VCaP (cell line): Measurements from ENCODE around the gene WWOX.

Experiments
- H3K27ac ChIP-seq: fragments of 450-650 bp; 2 replicates; pipeline ENCODE4 v1.5.1; 2017
- CTCF ChIP-seq: fragments of 450-650 bp; conservative IDR thresholded peaks from 2 replicates; pipeline ENCODE4 v1.5.1; 2017; ENCODE audit warnings: mild to moderate bottlenecking, moderate library complexity

Gene WWOX

GRCh38 chr16:79098907-79099306 lies 999.5 kb downstream of the WWOX start:
- H3K27ac ChIP-seq = no peak overlapping the region
- TF ChIP-seq CTCF = no peak

GRCh38 chr16:79099716-79100115 lies 1000.3 kb downstream of the WWOX start:
- TF ChIP-seq CTCF = no peak
- H3K27ac ChIP-seq = no peak overlapping the region

DNA sequence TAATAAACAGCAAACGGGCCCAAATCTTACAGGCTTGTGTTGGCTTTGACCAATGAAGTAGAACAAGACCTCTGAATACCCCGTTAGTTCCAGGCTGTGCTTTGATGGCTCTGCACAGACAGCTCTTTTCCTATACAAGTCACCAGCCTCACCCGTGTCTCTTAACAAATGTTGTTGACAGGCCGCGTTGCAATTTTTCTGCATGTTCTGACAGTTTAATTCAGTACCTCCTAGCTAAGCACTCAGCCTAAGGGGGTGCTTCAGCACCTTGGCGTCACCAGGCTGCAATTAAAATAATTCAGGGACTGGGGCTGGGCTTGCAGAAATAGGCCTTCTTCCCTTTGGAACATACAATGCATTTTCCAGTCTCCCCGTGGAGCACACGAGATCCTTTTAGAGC lies 1001.0 kb downstream of the WWOX start:
- no peak for TF ChIP-seq CTCF
- no peak overlapping the region for H3K27ac ChIP-seq

DNA sequence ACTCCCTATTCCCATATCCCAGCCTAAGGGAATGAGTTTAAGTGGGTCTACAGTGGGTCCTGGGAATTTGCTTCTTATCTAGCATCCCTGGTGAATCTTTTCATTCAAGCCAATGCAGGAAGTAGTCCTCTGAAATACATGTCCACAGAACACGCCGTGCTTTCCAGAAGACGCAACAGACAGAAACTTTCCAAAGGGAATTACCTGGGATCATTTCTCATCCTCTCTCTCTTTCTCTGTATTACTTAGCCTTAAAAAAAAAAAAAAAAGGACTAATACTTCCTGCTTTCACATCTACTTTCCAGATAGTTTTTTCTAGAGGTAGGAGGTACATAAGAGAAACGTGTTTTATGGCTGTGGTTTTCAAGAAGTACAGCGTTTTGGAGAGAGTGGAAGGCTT lies 1002.0 kb downstream of the WWOX start:
- TF ChIP-seq CTCF = no peak
- no peak overlapping the region for H3K27ac ChIP-seq

DNA sequence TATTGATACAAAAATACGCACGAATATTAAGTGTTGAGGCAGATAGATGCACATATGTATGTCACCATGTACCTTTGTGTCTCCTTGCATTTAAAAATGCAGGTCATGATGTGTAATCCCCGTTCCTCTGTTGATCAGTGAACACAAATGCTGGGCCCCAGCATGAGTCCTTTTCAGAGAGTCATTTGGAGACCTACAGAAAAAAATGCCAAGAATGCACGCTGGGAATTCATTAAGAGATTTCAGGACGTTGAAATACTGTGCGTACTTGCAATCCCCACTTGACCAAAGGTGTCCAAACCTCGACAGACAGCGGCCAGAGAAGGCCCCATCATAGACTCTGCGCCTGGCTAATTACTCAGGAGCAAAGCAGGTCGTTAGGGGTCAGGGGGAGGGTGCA lies 1005.1 kb downstream of the WWOX start:
- no peak for TF ChIP-seq CTCF
- no peak overlapping the region for H3K27ac ChIP-seq

GRCh38 chr16:79107301-79107700 lies 1007.8 kb downstream of the WWOX start:
- no peak overlapping the region for H3K27ac ChIP-seq
- TF ChIP-seq CTCF = no peak

DNA sequence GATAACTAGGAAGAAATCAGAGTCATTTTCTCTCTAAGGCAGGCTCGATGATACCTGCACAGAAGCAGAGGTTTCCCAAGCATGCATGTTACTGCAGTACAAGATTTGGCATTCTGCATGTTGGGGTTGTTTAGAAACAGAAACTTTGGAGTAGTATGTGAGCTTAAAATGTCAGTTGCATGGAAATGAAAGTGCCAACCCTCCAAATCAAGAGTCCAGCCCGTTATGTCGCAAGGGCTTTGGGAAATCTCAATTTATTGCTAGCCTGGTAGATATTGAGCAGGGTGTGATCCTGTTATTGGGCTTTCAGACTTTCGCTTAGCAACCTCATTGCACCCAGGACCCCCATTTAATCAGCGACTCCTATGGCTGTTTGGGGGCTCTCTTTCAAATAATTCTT lies 1010.3 kb downstream of the WWOX start:
- H3K27ac ChIP-seq = no peak overlapping the region
- TF ChIP-seq CTCF = no peak

DNA sequence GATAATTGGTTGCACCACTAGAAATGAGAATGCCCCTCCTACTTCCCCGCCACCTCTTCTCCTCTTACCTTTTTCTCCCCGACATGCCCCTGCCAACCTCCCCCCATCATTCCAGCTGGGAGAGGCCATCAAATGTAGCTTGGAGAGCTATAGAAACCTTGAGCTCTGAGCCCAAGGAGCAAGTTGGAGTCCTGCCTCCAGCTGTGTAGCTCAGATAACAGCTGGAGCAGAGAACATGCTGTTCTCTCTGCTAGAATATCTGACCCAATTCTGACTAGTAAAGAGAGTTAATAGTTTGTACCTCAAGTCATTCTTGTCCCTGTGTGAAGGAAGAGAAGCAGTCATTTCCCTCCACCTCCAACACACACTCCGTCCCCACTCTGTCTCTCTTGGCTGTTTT lies 1010.8 kb downstream of the WWOX start:
- no peak overlapping the region for H3K27ac ChIP-seq
- TF ChIP-seq CTCF = no peak
